HEK293 (cell line): ENCODE results near the gene TPST2.

ENCODE experiments used
- CTCF ChIA-PET: fragments of 350-600 bp; formaldehyde crosslinking; extraction: SDS; loops from one replicate; lab custom pipeline; 2021; ENCODE audit warnings: antibody characterized with exemption; lab: Yijun Ruan, JAX
- POLR2A ChIA-PET: fragments of 300-600 bp; formaldehyde crosslinking; extraction: SDS; loops from one replicate; lab custom pipeline; 2020; ENCODE audit warnings: antibody characterized with exemption, inconsistent platforms; lab: Yijun Ruan, JAX
- H3K27ac ChIP-seq: fragments of 200-500 bp; sonication (Bioruptor generic); 2 replicates; pipeline ENCODE4 v1.5.1; 2014; ENCODE audit warnings: low read depth, low read length, control low read depth, inconsistent platforms; ENCODE audit errors: extremely low read depth
- H3K36me3 ChIP-seq, 2 experiments: fragments of 200-500 bp in 1 of 2; sonication (Bioruptor generic) in 1 of 2; 1 replicate in 1 of 2; 2 replicates in 1 of 2; pipeline ENCODE4 v1.5.1; 2014 to 2017; ENCODE audit warnings: inconsistent platforms in 2 of 2, low read length in 2 of 2; ENCODE audit not compliant: control insufficient read depth in 2 of 2, insufficient read depth in 1 of 2
- H3K4me1 ChIP-seq: fragments of 200-500 bp; sonication (Bioruptor generic); 2 replicates; pipeline ENCODE4 v1.5.1; 2014; ENCODE audit warnings: mild to moderate bottlenecking, low read length, inconsistent platforms; ENCODE audit not compliant: control insufficient read depth, insufficient read depth
- H3K4me3 ChIP-seq: 2 replicates; pipeline ENCODE4 v1.5.1; 2011; ENCODE audit warnings: low read depth, mild to moderate bottlenecking, control low read depth, low read length, moderate library complexity
- H3K9me3 ChIP-seq: fragments of 200-500 bp; sonication (Bioruptor generic); 2 replicates; pipeline ENCODE4 v1.5.1; 2014; ENCODE audit warnings: low read depth, low read length, inconsistent platforms; ENCODE audit not compliant: control insufficient read depth, insufficient read depth
- OVOL3 ChIP-seq: fragments of 450-650 bp; formaldehyde crosslinking; IDR thresholded peaks from 2 replicates; pipeline ENCODE4 v1.5.1; 2016; ENCODE audit warnings: missing biosample characterization, missing genetic modification characterization
- PRDM1 ChIP-seq: fragments of 450-650 bp; formaldehyde crosslinking; IDR thresholded peaks from 2 replicates; pipeline ENCODE4; 2016; ENCODE audit warnings: missing biosample characterization, missing genetic modification characterization
- YY2 ChIP-seq: fragments of 450-650 bp; formaldehyde crosslinking; IDR thresholded peaks from 2 replicates; pipeline ENCODE4 v1.5.1; 2016; ENCODE audit warnings: missing biosample characterization, missing genetic modification characterization
- ZNF132 ChIP-seq: fragments of 450-650 bp; formaldehyde crosslinking; IDR thresholded peaks from 2 replicates; pipeline ENCODE4 v1.5.1; 2017; ENCODE audit warnings: missing biosample characterization, missing genetic modification characterization, borderline replicate concordance
- ZNF184 ChIP-seq: fragments of 450-650 bp; IDR thresholded peaks from 2 replicates; pipeline ENCODE4 v1.5.1; 2018; ENCODE audit warnings: missing biosample characterization, mild to moderate bottlenecking, missing genetic modification characterization
- ZNF202 ChIP-seq: fragments of 450-650 bp; formaldehyde crosslinking; IDR thresholded peaks from 2 replicates; pipeline ENCODE4 v1.5.1; 2016; ENCODE audit warnings: missing biosample characterization, missing genetic modification characterization, borderline replicate concordance
- ZNF214 ChIP-seq: fragments of 450-650 bp; formaldehyde crosslinking; IDR thresholded peaks from 2 replicates; pipeline ENCODE4 v1.5.1; 2017; ENCODE audit warnings: missing biosample characterization, mild to moderate bottlenecking, missing genetic modification characterization, borderline replicate concordance
- ZNF324 ChIP-seq: fragments of 450-650 bp; formaldehyde crosslinking; IDR thresholded peaks from 2 replicates; pipeline ENCODE4 v1.5.1; 2016; ENCODE audit warnings: missing biosample characterization, missing genetic modification characterization
- ZNF623 ChIP-seq: fragments of 450-650 bp; formaldehyde crosslinking; IDR thresholded peaks from 2 replicates; pipeline ENCODE4 v1.5.1; 2016; ENCODE audit warnings: missing biosample characterization, missing genetic modification characterization
- ZNF624 ChIP-seq: fragments of 450-650 bp; formaldehyde crosslinking; IDR thresholded peaks from 2 replicates; pipeline ENCODE4 v1.5.1; 2017; ENCODE audit warnings: missing biosample characterization, missing genetic modification characterization
- ZNF654 ChIP-seq: fragments of 450-650 bp; formaldehyde crosslinking; IDR thresholded peaks from 2 replicates; pipeline ENCODE4 v1.5.1; 2016; ENCODE audit warnings: low read depth, missing biosample characterization, missing genetic modification characterization
- ZNF785 ChIP-seq: fragments of 450-650 bp; formaldehyde crosslinking; IDR thresholded peaks from 2 replicates; pipeline ENCODE4 v1.5.1; 2016; ENCODE audit warnings: missing biosample characterization, missing genetic modification characterization
- ZSCAN23 ChIP-seq: fragments of 450-650 bp; formaldehyde crosslinking; IDR thresholded peaks from 2 replicates; pipeline ENCODE4 v1.5.1; 2016; ENCODE audit warnings: missing biosample characterization, missing genetic modification characterization
- ZXDB ChIP-seq: fragments of 450-650 bp; formaldehyde crosslinking; IDR thresholded peaks from 2 replicates; pipeline ENCODE4 v1.5.1; 2016; ENCODE audit warnings: missing biosample characterization, missing genetic modification characterization
- TF ChIP-seq, protein P1 (sequence below): fragments of 450-650 bp; formaldehyde crosslinking; IDR thresholded peaks from 2 replicates; pipeline ENCODE4 v1.5.1; 2016; ENCODE audit warnings: missing biosample characterization, missing genetic modification characterization
- TF ChIP-seq, protein P2 (sequence below): fragments of 450-650 bp; formaldehyde crosslinking; IDR thresholded peaks from 2 replicates; pipeline ENCODE4 v1.5.1; 2016; ENCODE audit warnings: missing biosample characterization, missing genetic modification characterization, borderline replicate concordance
- TF ChIP-seq, protein P3 (sequence below): fragments of 450-650 bp; IDR thresholded peaks from 2 replicates; pipeline ENCODE4 v1.5.1; 2018; ENCODE audit warnings: missing biosample characterization, missing genetic modification characterization

Gene TPST2

DNA sequence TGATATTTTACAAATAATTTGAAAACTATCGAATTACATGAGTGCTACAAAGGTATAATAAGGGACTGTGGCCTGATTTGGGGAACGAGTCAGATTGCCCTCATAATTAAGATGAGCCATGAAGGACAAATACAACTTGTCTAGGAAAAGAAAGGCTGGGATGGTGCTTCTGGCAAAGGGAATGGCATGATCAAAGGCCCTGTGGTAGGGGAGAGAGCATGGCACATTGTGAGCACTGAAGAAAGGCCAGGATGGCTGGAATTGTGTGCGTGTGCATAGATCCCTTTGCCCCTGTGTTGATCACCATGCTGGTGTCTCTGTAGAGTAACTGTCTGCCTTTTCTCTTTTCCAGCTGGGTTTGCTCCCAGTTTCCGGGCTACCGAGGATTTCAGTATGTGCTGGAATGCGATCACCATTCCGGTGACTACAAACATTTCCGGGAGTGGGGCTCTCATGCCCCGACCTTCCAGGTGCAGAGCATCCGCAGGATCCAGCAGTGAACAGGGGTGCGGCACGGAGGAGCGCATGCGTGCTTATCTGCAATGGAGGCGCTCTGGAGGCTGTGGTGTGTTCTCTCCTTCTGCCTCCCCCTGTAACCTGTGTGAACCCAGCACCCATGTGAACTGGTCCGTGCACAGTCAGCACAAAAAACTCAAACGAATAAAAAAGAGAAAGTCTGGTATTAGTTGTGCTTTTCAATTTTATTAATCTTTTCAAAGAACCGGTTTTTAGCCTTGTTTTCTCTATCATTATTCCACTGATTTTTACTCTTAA is 40.2 kb upstream of the TPST2 start:
- no peaks in the 10 kb centered on the region for H3K4me1 ChIP-seq
- H3K27ac ChIP-seq, result no peak overlapping the region
- POLR2A ChIA-PET, result no interaction called here
- TF ChIP-seq ZNF623 (tag by site-specific recombination) (peak; percentile 87), PRDM1 (tag by site-specific recombination) (no peak)
- no peak overlapping the region for H3K4me3 ChIP-seq
- no peaks in the 10 kb centered on the region for H3K36me3 ChIP-seq
- CTCF ChIA-PET, result interaction anchor here (0.6 to 0.7 kb wide), 2 partner anchors 9 to 404 kb away, joined by 4 to 5 read pairs; no protein-coding TSS in a partner anchor
- H3K9me3 ChIP-seq, result no peaks in the 10 kb centered on the region

DNA sequence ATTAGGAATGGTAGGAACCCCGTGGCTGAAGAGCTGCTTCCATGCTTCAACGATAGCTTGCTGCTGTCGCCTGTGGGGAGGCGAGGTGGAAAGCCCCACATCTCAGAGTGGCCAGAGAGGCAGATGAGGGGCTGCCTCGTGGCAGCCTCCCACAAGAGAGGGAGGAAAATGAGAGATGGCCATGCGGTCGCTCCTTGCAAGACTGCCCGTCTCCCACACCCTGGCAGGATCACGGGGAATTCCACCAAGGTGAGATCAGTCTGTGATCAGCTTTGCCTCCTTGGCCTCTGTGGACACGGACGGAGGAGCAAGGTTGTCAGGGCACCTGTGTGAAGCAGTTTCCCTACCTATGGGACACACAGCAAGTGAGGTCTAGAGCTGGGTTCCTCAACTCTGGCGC is 34.9 kb upstream of the TPST2 start:
- H3K9me3 ChIP-seq, result no peaks in the 10 kb centered on the region

DNA sequence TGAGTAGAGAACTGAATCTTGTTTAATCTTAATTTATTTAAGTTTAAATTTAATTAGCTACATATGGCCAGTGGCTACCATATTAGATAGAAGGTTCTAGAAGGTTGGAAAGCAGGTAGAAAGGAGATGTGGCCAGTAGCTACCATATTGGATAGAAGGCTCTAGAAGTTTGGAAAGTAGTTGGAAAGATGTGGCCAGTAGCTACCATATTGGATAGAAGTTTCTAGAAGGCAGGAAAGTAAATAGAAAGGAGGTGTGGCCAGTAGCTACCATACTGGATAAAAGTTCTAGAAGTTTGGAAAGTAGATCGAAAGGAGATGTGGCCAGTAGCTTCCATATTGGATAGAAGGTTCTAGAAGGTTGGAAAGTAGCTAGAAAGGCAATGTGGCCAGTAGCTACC is 34.1 kb upstream of the TPST2 start:
- ChIA-PET CTCF (interaction anchor here (0.7 to 1.2 kb wide), 4 partner anchors 18 to 257 kb away, joined by 3 to 5 read pairs (median 4); no protein-coding TSS in a partner anchor), POLR2A (no interaction called here)
- H3K27ac ChIP-seq, result no peak overlapping the region

More for the DNA sequence above, 34.9 kb upstream of the TPST2 start:
- H3K36me3 ChIP-seq, result no peaks in the 10 kb centered on the region
- no peak overlapping the region for H3K27ac ChIP-seq
- ChIA-PET POLR2A (no interaction called here), CTCF (interaction anchor here (1.2 kb wide), 3 partner anchors 17 to 258 kb away, joined by 3 to 5 read pairs (median 4); no protein-coding TSS in a partner anchor)
- H3K4me1 ChIP-seq, result no peaks in the 10 kb centered on the region
- no peak overlapping the region for H3K4me3 ChIP-seq
- TF ChIP-seq ZNF785 (tag by site-specific recombination), result no peak

DNA sequence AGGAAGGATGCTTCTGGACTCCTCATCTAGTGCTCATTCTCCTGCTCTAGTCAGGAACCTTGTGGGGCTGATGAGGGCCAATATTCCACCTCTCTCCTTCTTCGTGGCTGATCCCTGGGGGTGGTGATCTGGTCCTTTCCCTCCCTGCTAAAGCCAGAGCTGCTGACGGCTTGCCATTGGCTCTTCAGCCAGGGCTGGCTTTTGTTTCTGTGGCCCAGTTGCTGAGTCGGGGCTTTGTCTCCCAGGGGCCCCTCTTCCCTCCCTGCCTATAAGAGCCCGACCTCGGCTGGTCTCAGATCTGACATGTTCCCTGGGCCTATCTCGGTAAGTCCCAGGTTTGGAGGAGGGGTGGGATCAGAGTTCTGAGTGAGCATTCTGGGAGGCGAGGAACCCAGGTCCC is 31.7 kb upstream of the TPST2 start, which contains the start of gene CRYBA4:
Gene CRYBA4, plus strand, starts transcription at position 301 of the 400 bp plus-strand sequence. CDS start 634 bp downstream, outside the sequence.
- ChIA-PET POLR2A (no interaction called here), CTCF (interaction anchor here (0.6 kb wide), 4 partner anchors 9 to 253 kb away, joined by 3 to 4 read pairs (median 3); no protein-coding TSS in a partner anchor)
- Histone ChIP-seq H3K4me1 (no peaks in the 10 kb centered on the region), H3K4me3 (no peak within 1 kb of the TSS), H3K27ac (no peak within 1 kb of the TSS), H3K9me3 (no peaks in the 10 kb centered on the region), H3K36me3 (no peaks in the 10 kb centered on the region)
- no peak for TF ChIP-seq ZNF132 (tag by site-specific recombination)
- TF ChIP-seq, protein P1, sequence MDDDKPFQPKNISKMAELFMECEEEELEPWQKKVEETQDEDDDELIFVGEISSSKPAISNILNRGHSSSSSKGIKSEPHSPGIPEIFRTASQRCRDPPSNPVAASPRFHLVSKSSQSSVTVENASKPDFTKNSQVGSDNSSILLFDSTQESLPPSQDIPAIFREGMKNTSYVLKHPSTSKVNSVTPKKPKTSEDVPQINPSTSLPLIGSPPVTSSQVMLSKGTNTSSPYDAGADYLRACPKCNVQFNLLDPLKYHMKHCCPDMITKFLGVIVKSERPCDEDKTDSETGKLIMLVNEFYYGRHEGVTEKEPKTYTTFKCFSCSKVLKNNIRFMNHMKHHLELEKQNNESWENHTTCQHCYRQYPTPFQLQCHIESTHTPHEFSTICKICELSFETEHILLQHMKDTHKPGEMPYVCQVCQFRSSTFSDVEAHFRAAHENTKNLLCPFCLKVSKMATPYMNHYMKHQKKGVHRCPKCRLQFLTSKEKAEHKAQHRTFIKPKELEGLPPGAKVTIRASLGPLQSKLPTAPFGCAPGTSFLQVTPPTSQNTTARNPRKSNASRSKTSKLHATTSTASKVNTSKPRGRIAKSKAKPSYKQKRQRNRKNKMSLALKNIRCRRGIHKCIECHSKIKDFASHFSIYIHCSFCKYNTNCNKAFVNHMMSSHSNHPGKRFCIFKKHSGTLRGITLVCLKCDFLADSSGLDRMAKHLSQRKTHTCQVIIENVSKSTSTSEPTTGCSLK (tag by site-specific recombination), result no peak

More for the DNA sequence above, 34.1 kb upstream of the TPST2 start:
- H3K4me3 ChIP-seq, result no peak overlapping the region
- no peaks in the 10 kb centered on the region for H3K36me3 ChIP-seq
- no peaks in the 10 kb centered on the region for H3K4me1 ChIP-seq
- H3K9me3 ChIP-seq, result no peaks in the 10 kb centered on the region
- TF ChIP-seq ZNF624 (no peak), ZSCAN23 (tag by site-specific recombination) (no peak), ZNF202 (tag by site-specific recombination) (no peak), ZNF214 (tag by site-specific recombination) (no peak)

DNA sequence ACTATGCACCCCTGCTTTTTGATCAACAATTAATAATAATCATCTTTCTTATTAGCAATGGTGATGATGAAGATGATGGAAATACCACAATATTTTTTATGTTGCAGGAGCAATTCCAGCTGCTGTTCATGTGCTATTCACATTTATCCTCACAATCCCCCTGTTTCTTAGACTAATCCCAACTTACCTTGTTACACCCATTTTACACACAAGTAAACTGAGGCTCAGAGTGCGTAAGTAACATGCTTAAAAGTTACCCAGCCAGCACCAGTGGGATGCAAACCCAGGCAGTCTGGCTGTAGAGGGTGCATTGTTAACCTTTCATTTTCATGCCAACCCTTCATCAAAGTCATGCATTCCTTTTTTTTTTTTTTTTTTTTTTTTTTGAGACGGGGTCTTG is 30.3 kb upstream of the TPST2 start:
- Histone ChIP-seq H3K27ac (no peak overlapping the region), H3K4me3 (no peak overlapping the region), H3K9me3 (no peaks in the 10 kb centered on the region), H3K36me3 (no peaks in the 10 kb centered on the region), H3K4me1 (no peaks in the 10 kb centered on the region)
- CTCF ChIA-PET, result no interaction called here
- POLR2A ChIA-PET, result no interaction called here
- TF ChIP-seq OVOL3 (tag by site-specific recombination), result no peak
- no peak for TF ChIP-seq YY2 (tag by site-specific recombination)
- no peak for TF ChIP-seq ZNF654 (tag by site-specific recombination)
- TF ChIP-seq ZNF184 (tag by site-specific recombination), result no peak
- no peak for TF ChIP-seq ZNF324
- TF ChIP-seq, protein P2, sequence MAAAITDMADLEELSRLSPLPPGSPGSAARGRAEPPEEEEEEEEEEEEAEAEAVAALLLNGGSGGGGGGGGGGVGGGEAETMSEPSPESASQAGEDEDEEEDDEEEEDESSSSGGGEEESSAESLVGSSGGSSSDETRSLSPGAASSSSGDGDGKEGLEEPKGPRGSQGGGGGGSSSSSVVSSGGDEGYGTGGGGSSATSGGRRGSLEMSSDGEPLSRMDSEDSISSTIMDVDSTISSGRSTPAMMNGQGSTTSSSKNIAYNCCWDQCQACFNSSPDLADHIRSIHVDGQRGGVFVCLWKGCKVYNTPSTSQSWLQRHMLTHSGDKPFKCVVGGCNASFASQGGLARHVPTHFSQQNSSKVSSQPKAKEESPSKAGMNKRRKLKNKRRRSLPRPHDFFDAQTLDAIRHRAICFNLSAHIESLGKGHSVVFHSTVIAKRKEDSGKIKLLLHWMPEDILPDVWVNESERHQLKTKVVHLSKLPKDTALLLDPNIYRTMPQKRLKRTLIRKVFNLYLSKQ, result no peak
- TF ChIP-seq, protein P3, sequence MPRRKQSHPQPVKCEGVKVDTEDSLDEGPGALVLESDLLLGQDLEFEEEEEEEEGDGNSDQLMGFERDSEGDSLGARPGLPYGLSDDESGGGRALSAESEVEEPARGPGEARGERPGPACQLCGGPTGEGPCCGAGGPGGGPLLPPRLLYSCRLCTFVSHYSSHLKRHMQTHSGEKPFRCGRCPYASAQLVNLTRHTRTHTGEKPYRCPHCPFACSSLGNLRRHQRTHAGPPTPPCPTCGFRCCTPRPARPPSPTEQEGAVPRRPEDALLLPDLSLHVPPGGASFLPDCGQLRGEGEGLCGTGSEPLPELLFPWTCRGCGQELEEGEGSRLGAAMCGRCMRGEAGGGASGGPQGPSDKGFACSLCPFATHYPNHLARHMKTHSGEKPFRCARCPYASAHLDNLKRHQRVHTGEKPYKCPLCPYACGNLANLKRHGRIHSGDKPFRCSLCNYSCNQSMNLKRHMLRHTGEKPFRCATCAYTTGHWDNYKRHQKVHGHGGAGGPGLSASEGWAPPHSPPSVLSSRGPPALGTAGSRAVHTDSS (tag by site-specific recombination), result no peak
- no peak for TF ChIP-seq ZXDB (tag by site-specific recombination)
